Raji (cell line): ENCODE measurements around the gene OR2AG2.

ENCODE experiments used
- POLR2A ChIP-seq: IDR thresholded peaks from 2 replicates; pipeline ENCODE4 v1.6.1; 2011; ENCODE audit warnings: low read depth, low read length, control low read depth; ENCODE audit not compliant: insufficient read depth

The OR2AG2 gene

DNA sequence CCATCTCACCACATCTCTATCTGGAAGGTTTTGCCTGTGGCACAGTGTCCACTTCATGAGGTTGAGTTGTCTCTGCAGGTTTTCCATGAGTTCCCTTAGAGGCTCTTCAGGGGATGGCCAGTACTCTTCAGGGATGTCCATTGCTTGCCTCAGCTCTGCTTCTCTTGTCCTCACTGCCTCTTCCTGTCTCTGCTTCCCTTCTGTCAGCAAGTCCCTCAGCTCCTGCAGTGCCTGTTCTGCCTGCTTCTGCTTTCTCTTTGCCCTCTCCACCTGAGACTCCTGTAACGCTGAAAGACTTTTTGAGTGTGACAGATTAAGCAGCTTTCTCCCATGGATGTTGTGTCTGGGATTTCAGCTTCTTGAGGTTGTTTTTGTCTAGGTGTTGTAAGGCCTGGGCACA lies 50.4 kb downstream of the OR2AG2 start:
- no peak for TF ChIP-seq POLR2A

DNA sequence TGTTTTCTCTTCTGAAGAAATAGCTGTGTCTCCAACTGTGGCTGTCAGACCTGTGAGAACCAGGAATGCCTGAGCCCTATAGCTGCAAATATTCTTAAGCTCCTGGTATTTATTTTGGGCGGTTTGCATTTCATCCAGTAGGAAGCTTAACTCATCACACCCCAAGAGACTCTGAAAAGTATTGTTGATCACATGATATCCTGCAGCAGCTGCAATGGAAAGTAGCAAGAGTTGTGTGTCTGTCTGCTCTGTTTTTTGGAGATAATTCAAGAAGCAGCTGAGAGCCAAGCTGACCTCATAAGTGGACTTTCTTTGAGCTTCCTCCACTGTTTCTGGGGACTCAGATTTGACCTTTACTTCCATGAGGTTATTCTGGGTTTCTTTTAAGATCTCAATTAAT lies 52.2 kb downstream of the OR2AG2 start:
- TF ChIP-seq POLR2A, result no peak

DNA sequence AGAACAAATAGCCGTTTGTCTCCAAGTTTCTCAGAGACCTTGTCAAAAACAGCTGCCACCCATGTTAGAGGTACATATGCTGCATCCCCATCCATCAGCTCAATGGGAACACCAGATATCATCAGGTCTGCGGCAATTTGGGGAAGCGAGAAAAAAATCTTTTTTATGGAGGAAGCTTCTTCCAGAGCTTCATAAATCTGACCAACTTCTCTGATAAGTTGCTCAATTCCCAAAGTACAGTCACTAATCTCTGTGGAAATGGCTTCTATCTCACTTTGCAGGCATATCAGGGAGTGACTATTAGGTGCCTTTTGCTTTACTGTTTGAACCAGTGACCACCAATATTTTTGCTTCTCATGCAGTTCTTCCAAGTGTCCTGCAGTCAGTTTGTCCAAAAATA lies 54.4 kb downstream of the OR2AG2 start:
- no peak for TF ChIP-seq POLR2A
